Duodenal mucosa (tissue), 2 donors: ENCODE results near the gene PCDHGA11.
A peak's percentile ranks its signal among the peaks of the same experiment; 100 is the strongest.
"Not testable (repeated sequence)": the region's sequence is repeated elsewhere in the genome, so short reads cannot be mapped to it uniquely, and the experiment has no call there.

Experiments used
- H3K27ac ChIP-seq: one replicate; pipeline ENCODE4 v1.7.0; 2013; ENCODE audit warnings: low read depth, low read length
- H3K27me3 ChIP-seq, 2 donors: one replicate each; pipeline ENCODE4 v1.7.0; 2013; ENCODE audit warnings: low read length in 2 of 2, control low read depth in 1 of 2; ENCODE audit not compliant: insufficient read depth in 2 of 2, control insufficient read depth in 1 of 2
- H3K36me3 ChIP-seq, 2 donors: one replicate each; pipeline ENCODE4 v1.7.0; 2013; ENCODE audit warnings: low read length in 2 of 2, control low read depth in 1 of 2; ENCODE audit not compliant: insufficient read depth in 2 of 2, control insufficient read depth in 1 of 2
- H3K4me1 ChIP-seq, 2 donors: one replicate each; pipeline ENCODE4 v1.7.0; 2013; ENCODE audit warnings: low read length in 2 of 2, control low read depth in 1 of 2; ENCODE audit not compliant: insufficient read depth in 2 of 2, control insufficient read depth in 1 of 2
- H3K4me3 ChIP-seq, 2 donors: one replicate each; pipeline ENCODE4 v1.7.0; 2013; ENCODE audit warnings: low read length in 2 of 2, low read depth in 1 of 2
- H3K9ac ChIP-seq, 2 donors: one replicate each; pipeline ENCODE4 v1.7.0; 2013; ENCODE audit warnings: low read length in 2 of 2, low read depth in 1 of 2
- H3K9me3 ChIP-seq, 2 donors: one replicate each; pipeline ENCODE4 v1.7.0; 2013; ENCODE audit warnings: low read length in 2 of 2, control low read depth in 1 of 2; ENCODE audit not compliant: control insufficient read depth in 1 of 2

The PCDHGA11 gene

GRCh38 chr5:141399555-141400258 lies 21.1 kb upstream of the PCDHGA11 start:
- Histone ChIP-seq H3K4me3 (no peak overlapping the region), H3K9me3 (peaks cover 17 to 43% of the 10 kb centered on the region in 2 donors), H3K36me3 (no peaks in the 10 kb centered on the region), H3K27me3 (no peaks in the 10 kb centered on the region), H3K4me1 (no peaks in the 10 kb centered on the region), H3K27ac (no peak overlapping the region), H3K9ac (no peak overlapping the region)

- no peaks in the 10 kb centered on the region for H3K36me3 ChIP-seq
- peak within 1 kb of the TSS; percentile 16 to 29 for H3K4me3 ChIP-seq
- no peaks in the 10 kb centered on the region for H3K27me3 ChIP-seq
- H3K27ac ChIP-seq: no peak within 1 kb of the TSS
- peaks cover 19 to 45% of the 10 kb centered on the region in 2 donors for H3K9me3 ChIP-seq
- H3K9ac ChIP-seq: no peak within 1 kb of the TSS
- no peaks in the 10 kb centered on the region for H3K4me1 ChIP-seq
These were observed 18.2 kb upstream of the PCDHGA11 start, which contains the start of gene PCDHGA9 for GRCh38 chr5:141402553-141403243. PCDHGA9 (plus strand) TSS chr5:141402778; CDS start chr5:141402953, 175 bp downstream.

GRCh38 chr5:141403387-141403786 lies 17.5 kb upstream of the PCDHGA11 start:
- H3K4me1 ChIP-seq: no peaks in the 10 kb centered on the region
- H3K9ac ChIP-seq: no peak overlapping the region
- no peaks in the 10 kb centered on the region for H3K36me3 ChIP-seq
- peaks cover 19 to 45% of the 10 kb centered on the region in 2 donors for H3K9me3 ChIP-seq
- no peaks in the 10 kb centered on the region for H3K27me3 ChIP-seq
- peak overlapping the region in 1 of 2 donors; percentile 16 for H3K4me3 ChIP-seq
- no peak overlapping the region for H3K27ac ChIP-seq

GRCh38 chr5:141407790-141408505 lies 12.9 kb upstream of the PCDHGA11 start, which contains the start of gene PCDHGB6:
PCDHGB6 (plus strand) TSS chr5:141408021; CDS start chr5:141408203, 182 bp downstream.
- H3K9me3 ChIP-seq: peaks cover 26 to 43% of the 10 kb centered on the region in 2 donors
- not testable (repeated sequence) for H3K4me1 ChIP-seq, H3K36me3 ChIP-seq, H3K9ac ChIP-seq, H3K27ac ChIP-seq, H3K27me3 ChIP-seq
- peak within 1 kb of the TSS in 1 of 2 donors; percentile 36 for H3K4me3 ChIP-seq

GRCh38 chr5:141409598-141410306 lies 11.1 kb upstream of the PCDHGA11 start:
- H3K4me3 ChIP-seq: peak overlapping the region in 1 of 2 donors; percentile 43
- H3K27me3 ChIP-seq: peaks cover 0 to 5% of the 10 kb centered on the region in 2 donors
- no peak overlapping the region for H3K27ac ChIP-seq
- H3K9me3 ChIP-seq: peaks cover 27 to 33% of the 10 kb centered on the region in 2 donors
- H3K4me1 ChIP-seq: no peaks in the 10 kb centered on the region
- no peak overlapping the region for H3K9ac ChIP-seq
- no peaks in the 10 kb centered on the region for H3K36me3 ChIP-seq

- Histone ChIP-seq H3K9ac (no peak overlapping the region), H3K9me3 (peaks cover 24 to 39% of the 10 kb centered on the region in 2 donors), H3K4me1 (no peaks in the 10 kb centered on the region), H3K4me3 (no peak overlapping the region), H3K36me3 (no peaks in the 10 kb centered on the region), H3K27me3 (peaks cover 0 to 5% of the 10 kb centered on the region in 2 donors), H3K27ac (no peak overlapping the region)
These were observed 9.3 kb upstream of the PCDHGA11 start for GRCh38 chr5:141411575-141411974.

GRCh38 chr5:141412854-141413539 lies 7.9 kb upstream of the PCDHGA11 start, which contains the start of gene PCDHGA10:
PCDHGA10 (plus strand) TSS chr5:141412987; CDS start chr5:141413176, 189 bp downstream.
- no peaks in the 10 kb centered on the region for H3K36me3 ChIP-seq
- H3K4me3 ChIP-seq: peak within 1 kb of the TSS; percentile 56 to 68
- H3K27ac ChIP-seq: no peak within 1 kb of the TSS
- peaks cover 0 to 5% of the 10 kb centered on the region in 2 donors for H3K27me3 ChIP-seq
- no peak within 1 kb of the TSS for H3K9ac ChIP-seq
- H3K9me3 ChIP-seq: peaks cover 28 to 42% of the 10 kb centered on the region in 2 donors
- no peaks in the 10 kb centered on the region for H3K4me1 ChIP-seq

GRCh38 chr5:141413540-141414069 lies 7.2 kb upstream of the PCDHGA11 start:
- peaks cover 34 to 45% of the 10 kb centered on the region in 2 donors for H3K9me3 ChIP-seq
- no peak overlapping the region for H3K27ac ChIP-seq
- H3K4me3 ChIP-seq: peak overlapping the region; percentile 56 to 68
- H3K27me3 ChIP-seq: peaks cover 0 to 5% of the 10 kb centered on the region in 2 donors
- no peak overlapping the region for H3K9ac ChIP-seq
- H3K36me3 ChIP-seq: no peaks in the 10 kb centered on the region
- H3K4me1 ChIP-seq: no peaks in the 10 kb centered on the region
